HG03571 (cell line): Measurements from ENCODE around the gene UCK2.
A peak's percentile ranks its signal among the peaks of the same experiment; 100 is the strongest.

ENCODE experiments used
- ATAC-seq: cut with Tn5 transposase; IDR thresholded peaks from one replicate; pipeline ENCODE4 v1.9.1; 2021; ENCODE audit not compliant: unreplicated experiment

UCK2 gene

DNA sequence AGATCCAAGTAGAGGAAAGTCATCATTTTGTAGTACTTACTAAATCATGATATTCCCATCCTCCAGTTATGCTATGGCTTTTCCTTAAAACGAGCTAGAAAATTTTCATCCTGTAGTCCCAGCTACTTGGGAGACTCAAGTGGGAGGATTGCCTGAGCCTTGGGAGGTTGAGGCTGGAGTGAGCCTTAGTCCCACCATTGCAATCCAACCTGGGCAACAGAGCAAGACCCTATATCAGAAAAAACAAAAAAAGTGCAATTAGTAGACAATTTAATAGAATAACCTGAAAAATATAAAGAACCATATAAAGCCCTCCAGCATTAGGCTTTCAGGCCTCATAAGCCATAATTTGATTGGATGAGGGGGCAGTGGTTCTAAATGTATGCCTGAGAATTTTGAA, 6.8 kb downstream of the UCK2 start:
- ATAC-seq = no peak

DNA sequence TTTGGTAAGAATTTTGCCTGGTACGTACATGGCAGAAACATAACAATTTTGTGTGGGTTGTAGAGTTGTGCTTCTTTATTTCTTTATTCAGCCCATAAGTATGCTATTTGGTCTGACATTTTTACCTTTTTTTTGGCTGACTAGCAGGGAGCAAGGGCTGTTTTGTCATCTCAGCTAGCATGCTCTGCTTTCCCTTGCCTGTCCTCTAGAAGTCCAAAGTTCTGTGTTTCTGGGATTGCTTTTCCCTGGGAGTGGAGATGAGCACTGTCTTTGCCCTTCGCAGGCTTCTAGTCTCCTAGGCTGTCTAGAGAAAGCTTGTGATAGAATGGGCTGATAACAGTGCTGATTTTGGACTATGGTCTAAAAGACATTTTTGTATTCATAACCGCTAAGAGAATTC, 7.5 kb downstream of the UCK2 start:
- ATAC-seq = no peak

- ATAC-seq = no peak
Observed at GRCh38 chr1:165836664-165837482, 9.5 kb downstream of the UCK2 start.

GRCh38 chr1:165837838-165838364, 10.5 kb downstream of the UCK2 start:
- ATAC-seq = no peak

- ATAC-seq = no peak
Observed at GRCh38 chr1:165840423-165840822, 13.0 kb downstream of the UCK2 start.

GRCh38 chr1:165841582-165842017, 14.2 kb downstream of the UCK2 start:
- no peak for ATAC-seq

DNA sequence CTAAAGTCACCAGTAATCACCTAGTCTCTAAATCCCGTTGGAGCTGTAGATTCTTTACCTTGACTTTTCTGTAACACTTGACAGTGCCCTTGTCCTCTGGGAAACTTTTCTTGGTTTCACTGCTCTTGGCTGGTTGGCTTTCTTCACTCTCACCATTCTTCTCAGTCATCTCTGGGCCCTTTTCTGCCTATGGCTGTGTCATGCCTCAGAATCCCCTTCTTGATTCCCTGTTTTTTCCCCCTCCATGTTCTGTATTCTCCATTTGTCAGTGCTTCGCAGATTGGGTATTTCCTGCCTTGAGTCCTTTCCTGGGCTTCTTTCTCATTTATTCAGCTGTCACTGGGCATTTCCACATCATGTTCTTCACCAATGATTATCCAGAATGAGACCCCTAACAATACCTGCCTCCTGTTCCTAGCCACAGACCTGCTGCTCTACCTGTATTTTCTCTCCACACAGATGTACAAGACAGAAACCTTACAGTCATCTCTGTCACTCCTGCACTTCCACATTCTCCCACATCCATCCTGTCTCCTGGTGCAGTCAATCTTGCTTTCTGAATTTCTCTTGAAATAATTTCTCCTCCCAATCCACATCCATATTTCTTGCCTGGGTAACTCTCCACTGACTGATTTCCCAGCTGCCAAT, 14.7 kb downstream of the UCK2 start:
- no peak for ATAC-seq

DNA sequence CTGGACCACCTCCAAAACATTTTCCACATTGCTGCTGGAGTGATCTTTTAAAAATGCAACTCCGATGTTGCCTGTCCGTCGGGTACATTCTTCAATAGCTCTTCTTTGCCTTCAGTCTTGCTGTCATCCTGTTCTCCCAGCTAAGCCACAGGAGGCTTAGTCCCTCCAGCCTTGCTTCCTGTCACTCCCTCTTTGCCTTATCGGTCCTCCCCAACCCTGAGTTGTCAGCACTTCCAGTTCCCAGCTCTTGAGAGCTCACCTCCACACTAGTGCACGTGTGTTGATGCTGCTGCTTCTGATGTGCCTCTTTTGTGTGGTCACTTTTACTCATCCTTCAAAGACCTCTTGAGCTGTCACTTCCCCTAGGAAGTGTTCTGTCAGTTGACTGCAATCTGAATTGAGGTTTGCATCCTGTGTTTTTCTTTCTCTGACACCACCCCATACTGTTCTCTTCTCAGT, 15.3 kb downstream of the UCK2 start:
- peak; percentile 41 for ATAC-seq

DNA sequence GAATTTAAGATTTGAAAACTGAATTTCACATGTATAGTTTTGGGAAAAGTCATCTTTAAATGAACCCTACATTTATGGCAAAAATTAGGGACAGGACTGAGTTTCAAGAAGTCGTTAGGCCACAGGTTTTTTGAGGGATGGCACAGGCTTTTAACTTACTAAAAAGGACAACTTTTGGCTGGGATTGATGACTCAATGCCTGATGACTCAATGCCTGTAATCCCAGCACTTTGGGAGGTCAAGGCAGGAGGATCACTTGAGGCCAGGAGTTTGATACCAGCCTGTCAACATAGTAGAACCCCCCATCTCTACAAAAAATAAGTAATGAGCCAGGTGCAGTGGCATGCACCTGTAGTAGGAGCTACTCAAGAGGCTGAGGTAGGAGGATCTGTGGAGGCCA, 15.9 kb downstream of the UCK2 start:
- no peak for ATAC-seq

DNA sequence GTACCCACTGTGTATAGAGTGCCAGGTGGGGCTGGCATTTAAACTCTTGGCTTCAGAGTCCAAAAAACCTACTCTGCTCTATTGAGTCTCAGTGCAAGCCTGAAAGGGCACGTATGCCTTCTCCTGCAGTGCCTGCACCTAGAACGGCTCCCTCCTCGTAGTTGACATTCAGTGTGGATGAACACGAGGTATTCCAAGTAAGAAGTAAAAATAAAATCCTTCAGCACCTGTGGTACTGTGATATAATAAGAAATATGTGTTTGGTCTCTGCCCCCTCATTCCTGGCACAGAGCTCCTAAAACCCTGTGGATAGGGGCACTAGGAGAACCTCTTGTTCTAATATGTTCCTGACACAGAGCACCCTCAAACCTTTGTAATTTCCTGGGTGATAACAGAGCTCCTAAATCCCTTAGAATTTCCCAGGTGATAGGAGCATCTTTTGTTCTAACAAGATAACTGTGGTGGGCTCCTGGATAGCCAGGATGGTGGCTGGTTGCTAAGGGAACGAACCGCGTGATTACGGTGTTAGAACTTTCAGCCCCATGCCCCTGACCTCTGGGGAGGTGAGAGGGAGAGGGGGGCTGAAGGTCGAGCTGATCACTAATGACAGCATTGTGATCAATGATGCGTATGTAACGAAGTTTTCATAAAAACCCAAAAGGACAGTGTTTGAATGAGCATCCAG, 16.8 kb downstream of the UCK2 start:
- no peak for ATAC-seq

GRCh38 chr1:165844933-165845332, 17.5 kb downstream of the UCK2 start:
- ATAC-seq = no peak

GRCh38 chr1:165845569-165845968, 18.2 kb downstream of the UCK2 start:
- no peak for ATAC-seq

- no peak for ATAC-seq
Observed at GRCh38 chr1:165845992-165846748, 18.8 kb downstream of the UCK2 start.

GRCh38 chr1:165847486-165847885, 20.1 kb downstream of the UCK2 start:
- ATAC-seq = no peak

- no peak for ATAC-seq
Observed at GRCh38 chr1:165849353-165850133, 22.1 kb downstream of the UCK2 start.

DNA sequence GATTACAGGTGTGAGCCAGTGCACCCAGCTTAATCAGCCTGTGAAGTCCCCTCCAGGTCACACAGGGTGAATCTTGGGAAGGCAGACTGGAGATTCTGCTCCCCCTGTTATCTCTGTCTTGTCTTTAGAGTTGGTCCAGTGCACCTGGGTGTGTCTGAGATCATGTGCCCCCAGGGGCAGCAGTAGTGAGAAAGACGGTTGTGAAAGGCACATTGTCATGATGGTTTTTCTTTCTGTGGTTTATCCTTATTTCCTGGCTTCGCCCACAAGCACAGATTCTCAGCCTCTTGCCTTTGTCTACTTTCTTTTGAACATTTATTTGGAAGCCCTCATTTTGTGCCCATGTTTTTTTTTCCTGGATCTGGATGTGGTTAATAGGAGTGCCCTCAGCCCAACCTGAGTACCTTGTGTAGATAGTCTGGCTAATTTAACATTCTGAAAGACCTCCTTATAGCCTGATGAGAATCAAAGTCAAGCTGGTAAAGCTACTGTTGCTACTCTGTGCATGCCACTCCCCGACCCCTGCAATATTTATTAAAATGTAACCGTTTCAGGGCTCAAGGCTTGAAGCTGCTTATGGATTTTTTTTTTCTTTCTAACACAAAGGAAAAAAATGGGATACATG, 23.7 kb downstream of the UCK2 start:
- peak; percentile 67 for ATAC-seq

- no peak for ATAC-seq
Observed at GRCh38 chr1:165852871-165853270, 25.5 kb downstream of the UCK2 start.

DNA sequence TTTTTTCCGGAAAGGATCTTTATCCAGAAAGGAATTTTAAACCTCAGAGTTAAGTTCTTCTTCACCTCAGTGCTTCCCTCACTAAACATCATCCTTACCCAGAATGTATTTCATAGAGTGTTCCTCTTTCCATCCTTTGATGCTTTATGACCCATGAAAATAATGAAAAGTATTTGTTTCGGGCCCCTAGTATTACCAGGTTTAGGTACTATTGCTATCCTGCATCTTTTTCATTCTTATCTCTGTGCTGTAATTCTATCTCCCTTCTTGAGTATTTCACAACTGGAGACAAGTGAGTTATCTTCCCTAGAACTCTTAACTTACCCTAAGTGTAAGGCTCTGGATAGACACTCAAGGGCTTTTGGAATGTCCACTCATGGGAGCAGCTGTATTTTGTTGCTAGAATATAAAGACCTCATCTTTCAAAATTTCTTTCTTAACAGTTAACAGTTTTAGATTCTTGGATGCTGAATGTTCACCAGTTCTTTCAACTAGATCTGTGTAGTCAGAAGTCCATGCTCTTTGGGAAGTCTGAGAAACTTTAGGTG, 26.2 kb downstream of the UCK2 start:
- no peak for ATAC-seq

DNA sequence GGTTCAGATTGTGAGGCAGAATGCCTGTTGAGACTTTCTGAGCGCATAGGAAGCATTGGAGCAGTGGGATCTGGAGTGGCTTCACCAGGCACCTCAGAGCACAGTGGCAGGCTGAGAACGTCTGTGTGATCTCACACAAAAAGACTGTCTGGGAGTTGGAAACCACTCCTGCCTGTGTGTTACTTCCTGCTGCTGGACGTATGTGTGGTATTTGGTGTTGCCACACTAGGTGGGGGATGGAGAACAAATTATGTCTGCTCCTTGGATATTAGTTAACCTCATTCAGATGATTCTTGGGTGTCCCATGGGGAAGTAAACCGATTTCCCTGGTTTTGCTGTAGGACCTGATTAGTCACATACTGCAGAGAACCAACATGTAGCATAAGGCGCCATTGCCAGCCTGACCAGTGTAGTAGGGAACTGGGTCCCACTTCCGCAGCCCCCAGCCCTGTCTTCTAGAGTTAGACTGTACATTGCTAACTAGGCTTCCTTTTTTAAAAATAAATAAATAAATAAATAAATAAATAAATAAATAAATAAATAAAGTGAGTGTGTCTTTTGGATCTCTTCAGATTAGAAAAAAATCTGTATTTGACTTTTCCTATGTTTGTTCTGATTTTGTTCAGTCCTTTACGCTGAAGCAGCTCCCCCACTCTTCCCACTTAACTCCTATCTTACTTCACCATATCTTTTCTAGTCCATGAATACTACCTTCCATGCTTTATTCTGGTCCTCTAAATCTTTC, 26.9 kb downstream of the UCK2 start:
- ATAC-seq = no peak
